ENCODE measurements around the gene CLHC1. TPM values are rescaled to one million over a fixed set of nuclear protein-coding genes. Genes with fewer than 3 reads are reported as not detected.

Gene CLHC1
- polyA plus RNA-seq, 1 of the 3 experiments (the other 2 are of a cell fraction), result 3.8 TPM

DNA sequence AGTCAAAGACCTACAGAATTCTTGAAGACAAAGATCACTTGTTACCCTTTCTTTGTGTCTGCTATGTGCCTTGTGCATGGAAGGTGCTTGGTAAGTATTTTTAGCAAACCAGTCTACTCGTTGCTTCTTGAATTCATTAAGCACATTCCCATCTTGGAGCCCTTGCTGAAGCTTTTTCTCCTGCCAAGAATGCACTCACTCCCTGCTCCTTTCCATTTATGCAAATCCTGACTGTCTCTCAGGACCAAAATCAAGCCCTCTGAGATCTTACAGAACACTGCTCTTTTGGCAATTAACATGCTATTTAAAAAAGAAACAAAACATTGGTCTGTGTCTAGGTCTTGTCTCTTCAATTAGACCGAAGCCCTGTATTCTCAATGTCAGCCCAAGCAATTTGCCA lies 75.8 kb downstream of the CLHC1 start:
- Histone ChIP-seq H3K79me2 (ENCODE audit: insufficient read depth) (no peaks in the 10 kb centered on the region), H3K27me3 (ENCODE audit: insufficient read depth) (no peaks in the 10 kb centered on the region), H3K36me3 (replicated peaks in 1 of 2; ENCODE audit: control insufficient read depth in 1 of 2, insufficient read depth in 2 of 2, low read length in 1 of 2) (no peaks in the 10 kb centered on the region), H3K4me2 (peak overlapping the region; percentile 76), H4K20me1 (ENCODE audit: insufficient read depth) (no peaks in the 10 kb centered on the region), H3K27ac (ENCODE audit: low read depth in 2 of 2, low read length in 1 of 2) (peak overlapping the region; percentile 90 to 96), H3F3A (replicated peaks; ENCODE audit: insufficient read depth) (peaks cover 42% of the 10 kb centered on the region), H3K9me3 (no peaks in the 10 kb centered on the region), H3K9me2 (no peaks in the 10 kb centered on the region), H3K9ac (peak overlapping the region; percentile 58), H3K4me1 (ENCODE audit: control insufficient read depth in 1 of 2, insufficient read depth in 2 of 2, low read depth in 1 of 2, low read length in 1 of 2) (peaks cover 35% of the 10 kb centered on the region in 2 experiments), H2AFZ (ENCODE audit: low read depth) (no peak overlapping the region), H3K4me3 (ENCODE audit: low read depth in 2 of 2, low read length in 1 of 2) (peak overlapping the region in 1 of 2 experiments; percentile 27; a peak in 1 of 4 replicates)
- WGBS (ENCODE audit: low lambda C conversion rate), result 15% methylated on average over 2 of the region's 2 CpGs
- DNase-seq, result no peak
- CTCF ChIA-PET, result interaction anchor here (0.8 to 3.7 kb wide), 4 partner anchors 13 to 140 kb away, joined by 3 to 13 read pairs (median 8); no protein-coding TSS in a partner anchor
- POLR2A ChIA-PET, result no interaction called here
- TF ChIP-seq JUND (IDR thresholded peaks at IDR 0.05) (peak; percentile 49; the same call in 1 of the 2 replicates), GABPA (IDR thresholded peaks at IDR 0.05; ENCODE audit: low read depth) (no peak), NFIC (IDR thresholded peaks at IDR 0.05; ENCODE audit: borderline replicate concordance) (peak; percentile 84), RXRA (IDR thresholded peaks at IDR 0.05; ENCODE audit: borderline replicate concordance, low read depth) (peak; percentile 45; the same call in 1 of the 2 replicates), SIN3A (IDR thresholded peaks at IDR 0.05; ENCODE audit: borderline replicate concordance, low read depth, low read length) (0 out of 2 replicates have a peak, but pooled peaks have one; percentile 34), FOXM1 (IDR thresholded peaks at IDR 0.05; ENCODE audit: low read depth) (peak; percentile 93), POLR2AphosphoS5 (IDR thresholded peaks at IDR 0.05; ENCODE audit: low read depth, low read length) (peak; percentile 75; the same call in 1 of the 2 replicates), SMC3 (IDR thresholded peaks at IDR 0.05; ENCODE audit: low read depth, low read length) (no peak), EP300 (IDR thresholded peaks at IDR 0.05; ENCODE audit: borderline replicate concordance in 1 of 2, low read depth in 1 of 2, low read length in 1 of 2) (peak; percentile 80 to 88), YY1 (IDR thresholded peaks at IDR 0.05; ENCODE audit: low read depth) (no peak), TEAD4 (IDR thresholded peaks at IDR 0.05; ENCODE audit: borderline replicate concordance, insufficient read depth) (peak; percentile 65; the same call in 1 of the 2 replicates), GATA2 (CRISPR knock-in tag; IDR thresholded peaks at IDR 0.05) (no peak), TCF12 (IDR thresholded peaks at IDR 0.05) (peak; percentile 93), RCOR1 (IDR thresholded peaks at IDR 0.05; ENCODE audit: low read length) (no peak), EZH2phosphoT487 (IDR thresholded peaks at IDR 0.05; ENCODE audit: borderline replicate concordance, low read depth) (no peak), MEF2A (IDR thresholded peaks at IDR 0.05; ENCODE audit: borderline replicate concordance, low read depth) (peak; percentile 74; the same call in 1 of the 2 replicates), FOXJ3 (CRISPR knock-in tag; IDR thresholded peaks at IDR 0.05) (no peak), NRF1 (IDR thresholded peaks at IDR 0.05; ENCODE audit: low read depth, low read length) (no peak)
- TF ChIP-seq, protein P1, sequence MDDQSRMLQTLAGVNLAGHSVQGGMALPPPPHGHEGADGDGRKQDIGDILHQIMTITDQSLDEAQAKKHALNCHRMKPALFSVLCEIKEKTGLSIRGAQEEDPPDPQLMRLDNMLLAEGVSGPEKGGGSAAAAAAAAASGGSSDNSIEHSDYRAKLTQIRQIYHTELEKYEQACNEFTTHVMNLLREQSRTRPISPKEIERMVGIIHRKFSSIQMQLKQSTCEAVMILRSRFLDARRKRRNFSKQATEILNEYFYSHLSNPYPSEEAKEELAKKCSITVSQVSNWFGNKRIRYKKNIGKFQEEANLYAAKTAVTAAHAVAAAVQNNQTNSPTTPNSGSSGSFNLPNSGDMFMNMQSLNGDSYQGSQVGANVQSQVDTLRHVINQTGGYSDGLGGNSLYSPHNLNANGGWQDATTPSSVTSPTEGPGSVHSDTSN (IDR thresholded peaks at IDR 0.05), result peak; percentile 92
- TF ChIP-seq, protein P2, sequence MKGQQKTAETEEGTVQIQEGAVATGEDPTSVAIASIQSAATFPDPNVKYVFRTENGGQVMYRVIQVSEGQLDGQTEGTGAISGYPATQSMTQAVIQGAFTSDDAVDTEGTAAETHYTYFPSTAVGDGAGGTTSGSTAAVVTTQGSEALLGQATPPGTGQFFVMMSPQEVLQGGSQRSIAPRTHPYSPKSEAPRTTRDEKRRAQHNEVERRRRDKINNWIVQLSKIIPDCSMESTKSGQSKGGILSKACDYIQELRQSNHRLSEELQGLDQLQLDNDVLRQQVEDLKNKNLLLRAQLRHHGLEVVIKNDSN (IDR thresholded peaks at IDR 0.05; ENCODE audit: borderline replicate concordance, low read depth), result no peak
- TF ChIP-seq, protein P3, sequence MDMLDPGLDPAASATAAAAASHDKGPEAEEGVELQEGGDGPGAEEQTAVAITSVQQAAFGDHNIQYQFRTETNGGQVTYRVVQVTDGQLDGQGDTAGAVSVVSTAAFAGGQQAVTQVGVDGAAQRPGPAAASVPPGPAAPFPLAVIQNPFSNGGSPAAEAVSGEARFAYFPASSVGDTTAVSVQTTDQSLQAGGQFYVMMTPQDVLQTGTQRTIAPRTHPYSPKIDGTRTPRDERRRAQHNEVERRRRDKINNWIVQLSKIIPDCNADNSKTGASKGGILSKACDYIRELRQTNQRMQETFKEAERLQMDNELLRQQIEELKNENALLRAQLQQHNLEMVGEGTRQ (IDR thresholded peaks at IDR 0.05; ENCODE audit: borderline replicate concordance, low read depth, low read length), result no peak
- TF ChIP-seq, protein P4, sequence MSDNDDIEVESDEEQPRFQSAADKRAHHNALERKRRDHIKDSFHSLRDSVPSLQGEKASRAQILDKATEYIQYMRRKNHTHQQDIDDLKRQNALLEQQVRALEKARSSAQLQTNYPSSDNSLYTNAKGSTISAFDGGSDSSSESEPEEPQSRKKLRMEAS (IDR thresholded peaks at IDR 0.05; ENCODE audit: low read depth), result no peak

Data from SK-N-SH (cell line).